Mucosa of rectum (tissue), 2 donors: ENCODE data around the gene PRR19.
A peak's percentile ranks its signal among the peaks of the same experiment; 100 is the strongest.
"Not testable (repeated sequence)": the region's sequence is repeated elsewhere in the genome, so short reads cannot be mapped to it uniquely, and the experiment has no call there.

ENCODE experiments used
- H3K27ac ChIP-seq, 2 donors: one replicate each; pipeline ENCODE4 v1.7.0; 2013; ENCODE audit warnings: inconsistent platforms in 2 of 2, low read depth in 2 of 2, low read length in 2 of 2
- H3K27me3 ChIP-seq, 2 donors: one replicate each; pipeline ENCODE4 v1.7.0; 2013; ENCODE audit warnings: low read length in 2 of 2; ENCODE audit not compliant: control insufficient read depth in 2 of 2, insufficient read depth in 2 of 2
- H3K36me3 ChIP-seq, 2 donors: one replicate each; pipeline ENCODE4 v1.7.0; 2013; ENCODE audit warnings: low read length in 2 of 2; ENCODE audit not compliant: control insufficient read depth in 2 of 2, insufficient read depth in 2 of 2
- H3K4me1 ChIP-seq, 2 donors: one replicate each; pipeline ENCODE4 v1.7.0; 2013; ENCODE audit warnings: low read length in 2 of 2, mild to moderate bottlenecking in 1 of 2; ENCODE audit not compliant: control insufficient read depth in 2 of 2, insufficient read depth in 2 of 2
- H3K4me3 ChIP-seq, 2 donors: one replicate each; pipeline ENCODE4 v1.7.0; 2013; ENCODE audit warnings: low read length in 2 of 2
- H3K9ac ChIP-seq, 2 donors: one replicate each; pipeline ENCODE4 v1.7.0; 2013; ENCODE audit warnings: low read length in 2 of 2, low read depth in 1 of 2, mild to moderate bottlenecking in 1 of 2
- H3K9me3 ChIP-seq, 2 donors: one replicate each; pipeline ENCODE4 v1.7.0; 2013; ENCODE audit warnings: low read length in 2 of 2; ENCODE audit not compliant: control insufficient read depth in 2 of 2
- donor health status: healthy.
- donor health status: Normal muscosa, but diverticular disease.

PRR19 gene

GRCh38 chr19:42324655-42325307, 22.8 kb downstream of the PRR19 start:
- H3K9ac ChIP-seq, result peak overlapping the region; percentile 16 to 32
- H3K27me3 ChIP-seq, result peaks cover 10 to 18% of the 10 kb centered on the region in 2 donors
- no peak overlapping the region for H3K27ac ChIP-seq
- no peaks in the 10 kb centered on the region for H3K9me3 ChIP-seq
- H3K4me3 ChIP-seq, result peak overlapping the region; percentile 28 to 65
- no peaks in the 10 kb centered on the region for H3K36me3 ChIP-seq
- peaks cover 10 to 13% of the 10 kb centered on the region in 2 donors for H3K4me1 ChIP-seq

- Histone ChIP-seq H3K4me1 (peaks cover 10 to 13% of the 10 kb centered on the region in 2 donors), H3K27ac (peak within 1 kb of the TSS; percentile 67 to 78), H3K4me3 (peak within 1 kb of the TSS; percentile 88 to 91), H3K9me3 (no peaks in the 10 kb centered on the region), H3K9ac (peak within 1 kb of the TSS; percentile 85 to 86), H3K27me3 (peaks cover 7 to 18% of the 10 kb centered on the region in 2 donors), H3K36me3 (no peaks in the 10 kb centered on the region)
Observed at GRCh38 chr19:42325308-42325895, 23.5 kb downstream of the PRR19 start, which contains the start of gene MEGF8. MEGF8 (plus strand) TSS chr19:42325635; CDS start chr19:42326244, 609 bp downstream.

- H3K27ac ChIP-seq, result peak overlapping the region; percentile 67 to 78
- H3K4me3 ChIP-seq, result peak overlapping the region; percentile 88 to 91
Observed at GRCh38 chr19:42325896-42326771, 24.2 kb downstream of the PRR19 start.

GRCh38 chr19:42326969-42327368, 25.0 kb downstream of the PRR19 start:
- H3K4me3 ChIP-seq, result no peak overlapping the region
- no peak overlapping the region for H3K9ac ChIP-seq
- no peaks in the 10 kb centered on the region for H3K9me3 ChIP-seq
- peaks cover 5 to 16% of the 10 kb centered on the region in 2 donors for H3K27me3 ChIP-seq
- H3K4me1 ChIP-seq, result peaks cover 10 to 13% of the 10 kb centered on the region in 2 donors
- no peak overlapping the region for H3K27ac ChIP-seq
- no peaks in the 10 kb centered on the region for H3K36me3 ChIP-seq

More at GRCh38 chr19:42325896-42326771, 24.2 kb downstream of the PRR19 start:
- H3K4me1 ChIP-seq, result peaks cover 10 to 13% of the 10 kb centered on the region in 2 donors
- H3K36me3 ChIP-seq, result no peaks in the 10 kb centered on the region
- H3K27me3 ChIP-seq, result peaks cover 7 to 18% of the 10 kb centered on the region in 2 donors
- no peaks in the 10 kb centered on the region for H3K9me3 ChIP-seq
- peak overlapping the region; percentile 85 to 86 for H3K9ac ChIP-seq

- Histone ChIP-seq H3K27me3 (peaks cover 4 to 12% of the 10 kb centered on the region in 2 donors), H3K4me1 (peaks cover 10 to 13% of the 10 kb centered on the region in 2 donors), H3K9me3 (no peaks in the 10 kb centered on the region), H3K9ac (no peak overlapping the region), H3K4me3 (no peak overlapping the region), H3K36me3 (no peaks in the 10 kb centered on the region), H3K27ac (no peak overlapping the region)
Observed at GRCh38 chr19:42327381-42327780, 25.4 kb downstream of the PRR19 start.

GRCh38 chr19:42328106-42328505, 26.2 kb downstream of the PRR19 start:
- Histone ChIP-seq H3K9me3 (no peaks in the 10 kb centered on the region), H3K4me1 (peaks cover 10 to 13% of the 10 kb centered on the region in 2 donors), H3K27me3 (peaks cover 4 to 9% of the 10 kb centered on the region in 2 donors), H3K9ac (no peak overlapping the region), H3K27ac (no peak overlapping the region), H3K36me3 (no peaks in the 10 kb centered on the region), H3K4me3 (no peak overlapping the region)

- H3K27me3 ChIP-seq, result peaks cover 0 to 5% of the 10 kb centered on the region in 2 donors
- no peaks in the 10 kb centered on the region for H3K9me3 ChIP-seq
- no peak overlapping the region for H3K9ac ChIP-seq
- H3K36me3 ChIP-seq, result no peaks in the 10 kb centered on the region
- no peak overlapping the region for H3K27ac ChIP-seq
- H3K4me1 ChIP-seq, result peaks cover 8 to 13% of the 10 kb centered on the region in 2 donors
- no peak overlapping the region for H3K4me3 ChIP-seq
Observed at GRCh38 chr19:42328854-42329253, 26.9 kb downstream of the PRR19 start.

- Histone ChIP-seq H3K4me1 (peaks cover 8 to 9% of the 10 kb centered on the region in 2 donors), H3K27me3 (no peaks in the 10 kb centered on the region), H3K27ac (no peak overlapping the region), H3K36me3 (no peaks in the 10 kb centered on the region), H3K9me3 (no peaks in the 10 kb centered on the region), H3K4me3 (no peak overlapping the region), H3K9ac (no peak overlapping the region)
Observed at GRCh38 chr19:42330241-42330711, 28.3 kb downstream of the PRR19 start.

GRCh38 chr19:42331333-42331732, 29.4 kb downstream of the PRR19 start:
- not testable (repeated sequence) for H3K27ac ChIP-seq, H3K4me3 ChIP-seq, H3K4me1 ChIP-seq, H3K9ac ChIP-seq, H3K9me3 ChIP-seq, H3K27me3 ChIP-seq, H3K36me3 ChIP-seq
